WTC11 (cell line): ENCODE data around the gene HPS1. TPM values are rescaled to one million over a fixed set of nuclear protein-coding genes. Genes with fewer than 3 reads are reported as not detected.

Source experiments
- ATAC-seq: fragments of 200-7000 bp; cut with Tn5 transposase; 2 replicates; pipeline ENCODE4 v1.10.0; 2021; ENCODE audit warnings: mild to moderate bottlenecking, moderate library complexity
- CTCF ChIA-PET: fragments of 300-600 bp; sonication (Branson Sonifier 250); formaldehyde crosslinking; loops from one replicate; lab custom pipeline; 2021; ENCODE audit warnings: antibody characterized with exemption; lab: Charles Lee
- POLR2A ChIA-PET: fragments of 350-600 bp; sonication (Branson Sonifier 250); formaldehyde crosslinking; loops from one replicate; lab custom pipeline; 2021; ENCODE audit warnings: antibody characterized with exemption; lab: Charles Lee
- DNase-seq: peaks from one replicate; pipeline ENCODE4 v3.0.0; 2021; ENCODE audit warnings: low spot score
- H3K27ac Mint-ChIP-seq: 2 replicates; pipeline ENCODE4 v1.8.0; 2021; ENCODE audit warnings: mixed read lengths
- H3K27me3 Mint-ChIP-seq: 2 replicates; pipeline ENCODE4 v1.8.0; 2021; ENCODE audit warnings: low read depth, mild to moderate bottlenecking, moderate library complexity, mixed read lengths
- H3K36me3 Mint-ChIP-seq: 2 replicates; pipeline ENCODE4 v1.8.0; 2021; ENCODE audit warnings: mixed read lengths
- H3K4me1 Mint-ChIP-seq: 2 replicates; pipeline ENCODE4 v1.8.0; 2022; ENCODE audit warnings: mixed read lengths
- H3K4me3 Mint-ChIP-seq: 2 replicates; pipeline ENCODE4 v1.8.0; 2021; ENCODE audit warnings: mild to moderate bottlenecking, moderate library complexity, mixed read lengths
- H3K9me3 Mint-ChIP-seq: 2 replicates; pipeline ENCODE4 v1.8.0; 2021; ENCODE audit warnings: mixed read lengths
- EMX1 ChIP-seq: fragments of 250-450 bp; sonication (Bioruptor Pico); IDR thresholded peaks from 2 replicates; pipeline ENCODE4 v1.8.0; 2021; ENCODE audit warnings: mild to moderate bottlenecking
- ETV6 ChIP-seq: sonication (generic); formaldehyde crosslinking; IDR thresholded peaks from 2 replicates; pipeline ENCODE4 v1.8.1; 2022; ENCODE audit warnings: mild to moderate bottlenecking, missing genetic modification reagents
- FOXJ3 ChIP-seq: sonication (generic); formaldehyde crosslinking; IDR thresholded peaks from 2 replicates; pipeline ENCODE4 v1.9.0; 2021; ENCODE audit warnings: missing genetic modification reagents, mild to moderate bottlenecking, borderline replicate concordance
- HMGXB4 ChIP-seq: sonication (generic); formaldehyde crosslinking; IDR thresholded peaks from 2 replicates; pipeline ENCODE4 v1.8.1; 2023; ENCODE audit warnings: mild to moderate bottlenecking, moderate library complexity, missing genetic modification reagents
- MXD4 ChIP-seq: fragments of 250-450 bp; sonication (Bioruptor Pico); IDR thresholded peaks from 2 replicates; pipeline ENCODE4 v1.8.0; 2021; ENCODE audit warnings: mild to moderate bottlenecking, moderate library complexity, borderline replicate concordance
- MYBL2 ChIP-seq: sonication (generic); formaldehyde crosslinking; IDR thresholded peaks from 2 replicates; pipeline ENCODE4 v1.8.1; 2023; ENCODE audit warnings: mild to moderate bottlenecking, moderate library complexity, missing genetic modification reagents
- NFYB ChIP-seq: sonication (generic); formaldehyde crosslinking; conservative IDR thresholded peaks from 2 replicates; pipeline ENCODE4 v1.8.0; 2022; ENCODE audit warnings: low read depth, missing genetic modification reagents
- PRRX2 ChIP-seq: fragments of 250-450 bp; sonication (Bioruptor Pico); IDR thresholded peaks from 2 replicates; pipeline ENCODE4 v1.8.0; 2021; ENCODE audit warnings: mild to moderate bottlenecking
- RELA ChIP-seq: sonication (generic); formaldehyde crosslinking; IDR thresholded peaks from 2 replicates; pipeline ENCODE4 v1.8.1; 2022; ENCODE audit warnings: missing genetic modification reagents, mild to moderate bottlenecking, borderline replicate concordance
- USF1 ChIP-seq: sonication (generic); formaldehyde crosslinking; IDR thresholded peaks from 2 replicates; pipeline ENCODE4 v1.8.0; 2022; ENCODE audit warnings: mild to moderate bottlenecking, missing genetic modification reagents
- ZBTB21 ChIP-seq: sonication (generic); formaldehyde crosslinking; IDR thresholded peaks from 2 replicates; pipeline ENCODE4 v1.8.1; 2023; ENCODE audit warnings: mild to moderate bottlenecking, missing genetic modification reagents, borderline replicate concordance
- ZNF317 ChIP-seq: sonication (generic); formaldehyde crosslinking; IDR thresholded peaks from 2 replicates; pipeline ENCODE4 v1.8.1; 2023; ENCODE audit warnings: low read depth, mild to moderate bottlenecking, moderate library complexity, missing genetic modification reagents, borderline replicate concordance
- ZNF423 ChIP-seq: fragments of 250-450 bp; sonication (Bioruptor Pico); IDR thresholded peaks from 2 replicates; pipeline ENCODE4 v2.1.2; 2022; ENCODE audit warnings: mild to moderate bottlenecking, moderate library complexity
- ZNF425 ChIP-seq: fragments of 250-450 bp; sonication (Bioruptor Pico); conservative IDR thresholded peaks from 2 replicates; pipeline ENCODE4 v1.9.0; 2021; ENCODE audit warnings: mild to moderate bottlenecking
- total RNA-seq: library from RNA; stranded (reverse); gene quantifications from 3 replicates; pipeline ENCODE4 v1.2.3, GENCODE V29; 2021
- TF ChIP-seq, protein P1 (sequence below): sonication (generic); formaldehyde crosslinking; IDR thresholded peaks from 2 replicates; pipeline ENCODE4 v1.8.1; 2022; ENCODE audit warnings: mild to moderate bottlenecking, missing genetic modification reagents, moderate library complexity, borderline replicate concordance
- TF ChIP-seq, protein P2 (sequence below): fragments of 250-450 bp; sonication (Bioruptor Pico); IDR thresholded peaks from 2 replicates; pipeline ENCODE4 v2.1.2; 2022; ENCODE audit warnings: mild to moderate bottlenecking, moderate library complexity

HPS1 gene
- total RNA-seq, 1 experiment from 2014 or later, result 49.3 TPM

- peaks cover 5% of the 10 kb centered on the region for H3K4me1 Mint-ChIP-seq
- no peak overlapping the region for H3K27ac Mint-ChIP-seq
- ChIA-PET CTCF (interaction anchor here (0.5 to 1.0 kb wide), 2 partner anchors 10 to 59 kb away, joined by 3 to 5 read pairs; no protein-coding TSS in a partner anchor), POLR2A (no interaction called here)
- no peaks in the 10 kb centered on the region; the same call in 1 of the 2 replicates for H3K36me3 Mint-ChIP-seq
- no peaks in the 10 kb centered on the region for H3K9me3 Mint-ChIP-seq
- ATAC-seq (no peak), DNase-seq (no peak)
- no peak overlapping the region for H3K4me3 Mint-ChIP-seq
- no peak for TF ChIP-seq MYBL2 (CRISPR knock-in tag)
- no peak for TF ChIP-seq FOXJ3 (CRISPR knock-in tag)
- TF ChIP-seq, protein P1, sequence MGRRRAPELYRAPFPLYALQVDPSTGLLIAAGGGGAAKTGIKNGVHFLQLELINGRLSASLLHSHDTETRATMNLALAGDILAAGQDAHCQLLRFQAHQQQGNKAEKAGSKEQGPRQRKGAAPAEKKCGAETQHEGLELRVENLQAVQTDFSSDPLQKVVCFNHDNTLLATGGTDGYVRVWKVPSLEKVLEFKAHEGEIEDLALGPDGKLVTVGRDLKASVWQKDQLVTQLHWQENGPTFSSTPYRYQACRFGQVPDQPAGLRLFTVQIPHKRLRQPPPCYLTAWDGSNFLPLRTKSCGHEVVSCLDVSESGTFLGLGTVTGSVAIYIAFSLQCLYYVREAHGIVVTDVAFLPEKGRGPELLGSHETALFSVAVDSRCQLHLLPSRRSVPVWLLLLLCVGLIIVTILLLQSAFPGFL, result no peak
- TF ChIP-seq EMX1 (CRISPR knock-in tag), result no peak
- TF ChIP-seq PRRX2 (CRISPR knock-in tag), result no peak
- TF ChIP-seq, protein P2, sequence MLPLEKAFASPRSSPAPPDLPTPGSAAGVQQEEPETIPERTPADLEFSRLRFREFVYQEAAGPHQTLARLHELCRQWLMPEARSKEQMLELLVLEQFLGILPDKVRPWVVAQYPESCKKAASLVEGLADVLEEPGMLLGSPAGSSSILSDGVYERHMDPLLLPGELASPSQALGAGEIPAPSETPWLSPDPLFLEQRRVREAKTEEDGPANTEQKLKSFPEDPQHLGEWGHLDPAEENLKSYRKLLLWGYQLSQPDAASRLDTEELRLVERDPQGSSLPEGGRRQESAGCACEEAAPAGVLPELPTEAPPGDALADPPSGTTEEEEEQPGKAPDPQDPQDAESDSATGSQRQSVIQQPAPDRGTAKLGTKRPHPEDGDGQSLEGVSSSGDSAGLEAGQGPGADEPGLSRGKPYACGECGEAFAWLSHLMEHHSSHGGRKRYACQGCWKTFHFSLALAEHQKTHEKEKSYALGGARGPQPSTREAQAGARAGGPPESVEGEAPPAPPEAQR, result no peak
- no peak for TF ChIP-seq USF1 (CRISPR knock-in tag)
- TF ChIP-seq ZBTB21 (CRISPR knock-in tag), result no peak
- TF ChIP-seq MXD4 (CRISPR knock-in tag), result no peak
- TF ChIP-seq NFYB (CRISPR knock-in tag), result no peak
- no peak for TF ChIP-seq ETV6 (CRISPR knock-in tag)
- no peak for TF ChIP-seq RELA (CRISPR knock-in tag)
- no peak for TF ChIP-seq ZNF317 (CRISPR knock-in tag)
- TF ChIP-seq ZNF423, result no peak
- TF ChIP-seq ZNF425 (CRISPR knock-in tag), result no peak
- H3K27me3 Mint-ChIP-seq, result no peaks in the 10 kb centered on the region
Observed at GRCh38 chr10:98404571-98405359, 42.0 kb downstream of the HPS1 start.

- peaks cover 5% of the 10 kb centered on the region for H3K4me1 Mint-ChIP-seq
- no peak overlapping the region for H3K4me3 Mint-ChIP-seq
- DNase-seq (no peak), ATAC-seq (no peak)
- no peaks in the 10 kb centered on the region; the same call in 1 of the 2 replicates for H3K36me3 Mint-ChIP-seq
- no peaks in the 10 kb centered on the region for H3K9me3 Mint-ChIP-seq
- H3K27ac Mint-ChIP-seq, result no peak overlapping the region
- H3K27me3 Mint-ChIP-seq, result no peaks in the 10 kb centered on the region
- no peak for TF ChIP-seq HMGXB4 (CRISPR knock-in tag)
- ChIA-PET CTCF (interaction anchor here (1.0 kb wide), 1 partner anchor 10 kb away, joined by 5 read pairs; no protein-coding TSS in a partner anchor), POLR2A (no interaction called here)
Observed at GRCh38 chr10:98403812-98404504, 42.8 kb downstream of the HPS1 start.
